Activated T-cell treated with anti-CD3 and anti-CD28 coated beads for 4 hours (primary cell): ENCODE measurements around the gene PDXP.
"Not testable (repeated sequence)": the region's sequence is repeated elsewhere in the genome, so short reads cannot be mapped to it uniquely, and the experiment has no call there.

Experiments used
- DNase-seq: peaks from one replicate; pipeline ENCODE4 v3.0.0-alpha.2; 2020

PDXP gene

DNA sequence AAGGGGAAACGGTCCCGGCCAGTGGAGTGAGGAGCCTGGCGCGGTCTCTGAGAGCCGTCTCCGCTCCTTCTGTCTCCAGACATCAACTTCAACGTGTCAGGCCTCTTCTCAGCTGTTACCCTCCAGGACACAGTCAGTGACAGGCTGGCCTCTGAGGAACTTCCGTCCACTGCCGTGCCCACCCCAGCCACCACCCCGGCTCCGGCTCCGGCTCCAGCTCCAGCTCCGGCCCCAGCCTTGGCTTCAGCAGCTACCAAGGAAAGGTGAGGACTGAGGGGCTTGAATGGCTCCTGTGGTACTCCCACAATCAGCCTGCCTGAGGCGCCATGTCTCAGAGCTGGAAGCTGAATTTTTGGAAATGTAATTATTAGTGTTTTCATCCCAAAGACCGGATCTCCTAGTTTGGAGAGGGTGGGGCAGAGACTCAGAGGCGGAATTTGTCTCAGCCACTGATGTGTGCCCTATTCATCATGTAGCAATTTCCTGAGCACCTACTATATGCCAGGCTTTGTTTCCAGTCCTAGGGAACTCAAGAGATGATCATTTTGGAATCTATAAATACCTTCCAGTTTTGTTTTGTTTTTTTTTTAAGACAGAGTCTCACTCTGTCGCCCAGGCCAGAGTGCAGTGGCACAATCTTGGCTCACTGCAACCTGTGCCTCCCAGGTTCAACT lies 7.9 kb upstream of the PDXP start:
- no peak for DNase-seq

DNA sequence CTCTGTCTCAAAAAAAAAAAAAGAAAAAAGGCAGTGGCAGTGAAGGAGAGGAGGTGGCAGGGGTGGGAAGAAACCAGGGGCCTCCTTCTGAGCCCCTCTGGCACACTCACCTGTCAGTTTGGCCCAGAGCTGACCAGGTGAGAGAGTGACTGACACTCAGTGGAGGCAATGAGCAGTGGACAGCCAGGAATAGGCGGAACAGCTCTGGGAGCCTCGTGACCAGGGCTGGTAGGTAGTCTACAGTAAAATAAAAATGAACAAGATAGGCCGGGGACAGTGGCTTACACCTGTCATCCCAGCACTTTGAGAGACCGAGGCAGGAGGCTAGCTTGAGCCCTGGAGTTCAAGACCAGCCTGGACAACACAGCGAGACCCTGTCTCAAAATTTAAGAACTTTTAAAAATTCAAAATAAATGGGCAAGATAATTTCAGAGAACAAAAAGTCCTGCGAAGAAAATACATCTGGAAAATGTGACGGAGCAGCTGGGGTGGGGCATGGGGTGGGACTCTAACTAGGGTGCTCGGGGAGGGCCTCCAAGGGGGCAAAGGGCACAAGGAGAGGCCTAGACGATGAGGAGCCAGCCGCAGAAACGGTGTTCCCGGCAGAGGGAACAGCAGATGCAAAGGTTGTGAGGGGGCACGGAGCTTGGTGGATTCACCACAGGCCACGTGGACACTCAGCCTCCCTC lies 3.8 kb upstream of the PDXP start:
- no peak for DNase-seq

DNA sequence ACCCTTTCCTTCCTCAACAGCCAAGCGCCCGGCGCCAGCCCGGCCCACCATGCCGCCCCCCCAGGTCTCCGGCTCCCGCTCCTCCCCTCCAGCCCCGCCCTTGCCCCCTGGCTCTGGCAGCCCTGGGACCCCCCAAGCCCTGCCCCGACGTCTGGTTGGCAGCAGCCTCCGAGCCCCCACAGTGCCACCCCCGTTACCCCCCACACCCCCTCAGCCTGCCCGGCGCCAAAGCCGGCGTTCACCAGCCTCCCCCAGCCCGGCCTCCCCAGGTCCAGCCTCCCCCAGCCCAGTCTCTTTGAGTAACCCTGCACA lies 3.3 kb upstream of the PDXP start:
- DNase-seq = no peak

DNA sequence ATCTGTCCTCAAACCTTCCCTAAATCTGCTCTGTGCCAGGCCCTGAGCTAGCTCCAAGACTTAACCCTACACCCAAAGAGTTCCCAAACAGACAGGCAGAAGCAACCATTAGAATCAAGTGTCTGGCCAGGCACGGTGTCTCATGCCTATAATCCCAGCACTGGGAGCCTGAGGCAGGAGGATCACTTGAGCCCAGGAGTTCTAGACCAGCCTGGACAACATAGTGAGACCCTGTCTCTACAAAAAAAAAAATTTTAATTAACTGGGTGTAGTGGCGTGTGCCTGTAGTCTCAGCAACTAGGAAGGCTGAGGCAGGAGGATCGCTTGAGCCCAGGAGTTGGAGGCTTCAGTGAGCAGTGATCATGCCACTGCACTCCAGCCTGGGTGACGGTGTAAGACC lies 1.9 kb upstream of the PDXP start:
- not testable (repeated sequence) for DNase-seq

DNA sequence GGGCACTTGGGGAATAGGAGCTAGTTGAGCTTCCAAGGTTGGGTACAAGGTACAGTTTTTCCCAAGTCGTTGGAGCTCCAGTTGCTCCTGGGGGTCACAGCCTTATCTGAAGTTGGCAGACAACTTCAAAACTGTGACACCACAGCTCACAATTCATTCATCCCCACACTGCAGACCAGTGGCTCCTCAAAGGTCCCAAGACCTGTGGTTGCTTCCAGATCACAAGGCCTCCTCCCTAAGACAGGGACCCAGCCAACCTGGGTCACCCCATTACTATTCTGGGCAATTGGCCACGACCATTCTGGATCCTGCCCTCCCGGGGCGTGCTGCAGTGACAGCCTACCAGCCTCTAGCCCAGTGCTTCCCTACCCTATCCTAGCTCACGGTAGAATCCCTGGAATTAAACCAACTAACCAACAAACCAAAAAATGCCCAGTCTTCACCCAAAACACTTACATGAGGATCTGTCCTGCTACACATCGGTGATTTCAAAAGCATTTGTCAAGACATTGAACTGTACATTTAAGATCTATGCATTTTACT lies 862 bp upstream of the PDXP start:
- DNase-seq = no peak

DNA sequence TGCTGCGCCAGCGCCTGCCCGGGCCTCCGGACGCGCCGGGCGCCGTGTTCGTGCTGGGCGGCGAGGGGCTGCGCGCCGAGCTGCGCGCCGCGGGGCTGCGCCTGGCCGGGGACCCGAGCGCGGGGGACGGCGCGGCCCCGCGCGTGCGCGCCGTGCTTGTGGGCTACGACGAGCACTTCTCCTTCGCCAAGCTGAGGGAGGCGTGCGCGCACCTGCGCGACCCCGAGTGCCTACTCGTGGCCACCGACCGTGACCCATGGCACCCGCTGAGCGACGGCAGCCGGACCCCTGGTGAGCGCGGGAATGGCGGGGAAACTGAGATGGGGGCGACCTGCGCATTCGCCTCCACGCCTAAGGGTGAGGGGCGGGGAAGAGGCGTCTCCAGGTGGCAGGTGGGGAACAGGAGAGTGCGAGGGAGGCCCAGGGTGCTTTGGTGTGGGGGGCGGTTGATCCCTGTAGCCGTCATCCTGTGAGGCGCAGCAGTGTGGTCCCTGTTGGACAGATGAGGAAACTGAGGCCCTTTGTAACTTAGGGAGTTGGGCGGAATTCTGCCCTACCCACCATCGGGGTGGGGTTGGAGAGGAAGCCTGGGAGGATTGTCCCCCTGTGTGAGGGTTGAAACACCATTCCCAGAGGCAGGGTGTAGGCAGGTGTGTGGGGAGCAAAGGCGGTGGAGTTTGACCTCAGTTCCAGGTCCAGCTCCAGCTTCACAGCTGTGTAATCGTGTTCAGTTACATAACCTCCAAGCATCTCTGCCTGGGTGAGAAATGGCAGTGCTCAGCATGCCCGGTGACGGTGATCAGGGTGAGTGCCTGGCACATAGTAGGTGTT lies 758 bp downstream of the PDXP start:
- no peak for DNase-seq

DNA sequence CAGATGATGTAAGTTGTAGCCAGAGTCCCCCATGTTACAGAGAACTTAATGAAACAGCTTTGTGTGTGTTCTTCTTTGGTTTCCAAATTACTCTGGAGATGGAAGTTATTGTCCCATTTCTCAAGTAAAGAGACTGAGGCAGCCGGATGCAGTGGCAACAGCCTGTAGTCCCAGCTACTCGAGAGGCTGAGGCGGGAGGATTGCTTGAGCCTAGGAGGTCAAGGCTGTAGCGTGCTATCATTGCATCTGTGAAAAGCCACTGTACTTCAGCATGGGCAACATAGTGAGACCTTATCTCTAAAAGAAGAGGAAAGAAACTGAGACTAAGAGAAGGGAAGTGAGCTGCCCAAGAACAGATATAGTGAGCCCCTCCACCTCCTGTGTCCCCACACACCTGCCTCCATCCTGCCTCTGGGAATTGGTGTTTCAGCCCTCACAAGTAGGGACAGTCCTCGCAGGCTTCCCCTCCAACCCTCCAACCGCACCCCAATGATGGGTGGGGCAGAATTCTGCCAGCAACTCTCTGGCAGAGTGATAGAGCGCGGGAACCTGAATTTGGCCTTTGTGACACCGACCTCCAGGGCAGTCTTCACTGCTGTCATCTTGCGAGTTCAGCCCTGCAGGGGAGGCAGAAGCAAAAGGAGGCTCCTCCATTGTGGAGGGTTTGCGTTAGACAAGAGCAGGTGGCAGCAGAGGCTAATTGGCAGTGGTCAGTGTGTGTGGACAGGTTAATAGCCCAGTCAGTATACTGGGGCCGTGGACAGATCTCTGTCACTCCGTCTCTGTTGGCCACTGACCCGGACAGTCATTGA lies 1.6 kb downstream of the PDXP start:
- no peak for DNase-seq

DNA sequence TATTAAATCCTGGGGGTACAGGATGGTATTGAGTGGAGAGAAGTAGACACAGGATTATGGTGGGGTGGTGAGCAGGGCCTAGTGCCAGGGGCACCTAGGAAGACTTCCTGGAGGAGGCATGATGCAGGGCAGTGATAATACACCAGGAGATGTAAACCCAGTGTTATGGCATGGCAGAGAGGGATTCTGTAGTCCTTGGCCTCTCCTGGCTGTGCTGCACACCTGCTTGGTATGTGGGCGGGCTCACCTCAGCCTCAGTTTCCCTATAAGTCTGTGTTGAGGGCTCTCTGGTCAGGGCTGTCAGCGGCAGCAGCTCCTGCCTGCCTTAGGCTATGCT lies 2.2 kb downstream of the PDXP start:
- no peak for DNase-seq

DNA sequence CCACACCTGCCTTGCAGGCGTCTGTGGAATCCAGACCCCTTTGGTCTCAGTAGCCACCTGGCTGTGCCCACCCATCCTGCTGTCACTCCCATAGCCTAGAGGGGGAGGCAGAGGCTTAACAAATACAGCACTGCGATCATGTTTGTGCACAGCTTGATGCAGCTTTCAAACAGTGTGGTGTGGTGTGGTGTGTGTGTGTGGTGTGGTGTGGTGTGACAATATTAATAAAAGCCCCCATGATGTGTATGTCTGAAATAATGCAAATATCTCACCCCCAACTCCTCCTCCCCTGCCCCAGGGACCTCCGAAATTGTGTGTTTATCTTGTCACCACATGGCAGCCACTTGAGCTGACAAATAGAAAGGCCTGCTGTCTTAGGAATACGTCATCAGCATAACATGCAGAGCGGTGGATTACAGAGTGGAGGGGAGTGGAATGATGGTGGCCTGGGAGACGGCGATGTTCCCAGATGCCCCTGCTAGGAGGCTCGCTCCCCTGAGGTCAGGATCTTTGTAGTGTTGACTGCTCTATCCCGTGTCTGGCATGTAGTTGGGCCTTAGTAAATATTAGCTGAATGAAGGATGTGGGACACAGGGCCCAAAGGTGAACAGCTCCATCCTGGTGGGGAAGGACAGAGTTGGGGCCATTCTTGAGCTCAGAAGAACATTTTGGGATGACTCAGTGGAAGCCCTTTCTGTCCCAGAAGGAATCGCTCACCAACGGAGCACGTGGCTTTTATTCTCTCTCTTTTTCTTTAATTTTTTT lies 2.8 kb downstream of the PDXP start:
- DNase-seq = no peak

DNA sequence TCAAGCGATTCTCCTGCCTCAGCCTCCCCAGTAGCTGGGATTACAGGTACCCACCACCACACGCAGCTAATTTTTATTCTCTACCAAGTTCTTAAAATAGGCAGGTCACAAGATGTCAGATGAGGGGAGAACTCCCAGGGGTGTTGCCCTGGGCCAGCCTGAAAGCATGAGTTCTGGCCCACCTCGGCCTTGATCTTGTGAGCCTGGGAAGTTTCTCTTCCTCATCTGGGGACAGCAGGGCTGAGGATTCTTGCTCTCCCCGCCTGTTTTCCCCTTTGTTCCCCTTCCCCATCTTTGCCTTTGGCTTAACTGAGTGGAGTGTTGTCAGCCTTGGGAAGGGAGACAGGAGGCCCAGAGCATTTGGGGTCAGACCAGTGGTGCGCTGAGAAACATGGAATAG lies 3.5 kb downstream of the PDXP start:
- no peak for DNase-seq

DNA sequence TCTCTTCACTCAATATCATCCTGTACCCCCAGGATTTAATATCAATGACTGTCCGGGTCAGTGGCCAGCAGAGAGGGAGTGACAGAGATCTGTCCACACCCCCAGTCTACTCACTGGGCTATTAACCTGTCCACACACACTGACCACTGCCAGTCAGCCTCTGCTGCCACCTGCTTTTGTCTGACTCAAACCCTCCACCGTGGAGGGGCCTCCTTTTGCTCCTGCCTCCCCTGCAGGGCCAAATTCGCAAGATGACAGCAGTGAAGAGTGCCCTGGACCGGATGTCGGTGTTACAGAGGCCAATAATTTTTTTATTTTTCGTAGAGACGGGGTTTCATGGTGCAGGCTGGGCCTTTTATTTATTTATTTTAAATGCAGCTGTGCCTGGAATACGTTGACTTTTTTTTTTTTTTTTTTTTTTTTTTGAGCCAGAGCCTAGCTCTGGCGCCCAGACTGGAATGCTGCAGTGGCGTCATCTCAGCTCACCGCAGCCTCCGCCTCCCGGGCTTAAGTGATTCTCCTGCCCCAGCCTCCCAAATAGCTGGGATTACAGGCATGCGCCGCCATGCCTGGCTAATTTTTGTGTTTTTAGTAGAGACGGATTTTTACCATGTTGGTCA lies 5.1 kb downstream of the PDXP start:
- no peak for DNase-seq

DNA sequence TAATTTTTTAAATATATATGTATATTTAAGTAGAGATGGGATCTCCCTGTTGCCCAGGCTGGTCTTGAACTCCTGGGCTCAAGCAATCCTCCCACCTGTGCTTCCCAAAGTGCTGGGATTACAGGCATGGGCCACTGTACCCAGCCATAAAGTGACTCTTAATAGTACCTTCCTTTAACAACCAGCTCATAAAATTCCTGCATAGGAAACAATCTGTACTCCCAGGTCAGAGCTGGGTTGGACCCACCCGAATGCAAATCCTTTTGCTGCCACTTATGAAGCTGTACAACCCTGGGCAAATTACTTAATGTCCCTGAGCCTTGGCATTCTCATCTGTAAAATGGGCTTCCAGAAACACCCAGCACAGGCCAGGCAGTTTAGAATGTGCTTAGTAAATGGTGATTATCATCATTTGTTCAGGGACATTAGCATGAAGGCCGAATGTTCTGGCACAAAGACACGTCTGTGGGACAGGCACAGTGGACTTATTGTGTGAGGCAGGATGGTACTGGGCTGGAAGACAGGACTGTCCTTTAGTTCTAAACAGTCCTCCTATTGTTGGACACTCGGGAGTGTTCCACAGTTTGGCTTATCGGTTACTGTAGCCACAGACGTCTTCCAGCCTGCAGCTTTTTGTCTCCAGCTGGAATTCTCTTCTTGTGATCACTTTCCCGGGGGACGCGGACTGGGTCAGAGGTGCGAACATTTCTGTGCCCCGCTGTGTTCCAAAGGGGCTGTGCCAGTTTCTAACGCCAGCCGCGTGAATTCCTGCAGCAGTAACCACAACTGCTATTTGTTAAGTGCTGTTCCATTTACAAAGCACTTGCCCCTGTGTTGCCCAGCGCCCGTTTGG lies 6.0 kb downstream of the PDXP start:
- DNase-seq = no peak

DNA sequence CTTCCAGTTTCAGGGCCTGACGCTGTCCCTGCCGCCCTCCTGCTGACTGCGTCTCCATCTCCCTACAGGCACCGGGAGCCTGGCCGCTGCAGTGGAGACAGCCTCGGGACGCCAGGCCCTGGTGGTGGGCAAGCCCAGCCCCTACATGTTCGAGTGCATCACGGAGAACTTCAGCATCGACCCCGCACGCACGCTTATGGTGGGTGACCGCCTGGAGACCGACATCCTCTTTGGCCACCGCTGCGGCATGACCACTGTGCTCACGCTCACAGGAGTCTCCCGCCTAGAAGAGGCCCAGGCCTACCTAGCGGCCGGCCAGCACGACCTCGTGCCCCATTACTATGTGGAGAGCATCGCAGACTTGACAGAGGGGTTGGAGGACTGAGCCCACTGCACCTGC lies 7.0 kb downstream of the PDXP start:
- no peak for DNase-seq

DNA sequence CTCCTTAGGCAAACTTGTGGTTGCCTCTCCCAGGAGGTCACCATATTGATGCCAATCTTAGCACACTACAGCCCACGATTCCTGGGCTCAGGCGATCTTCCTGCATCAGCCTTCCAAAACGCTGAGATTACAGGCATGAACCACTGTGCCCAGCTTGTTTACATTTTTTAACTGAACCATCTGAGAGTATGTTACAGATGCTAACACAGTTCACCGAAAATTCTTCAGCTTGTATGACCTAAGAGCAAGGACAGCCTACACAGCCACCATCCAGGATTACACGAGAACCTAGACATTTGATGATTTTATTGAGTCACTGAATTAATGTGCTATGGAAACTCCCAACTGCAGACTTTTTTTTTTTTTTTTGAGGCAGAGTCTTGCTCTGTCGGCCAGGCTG lies 11.1 kb downstream of the PDXP start:
- DNase-seq = no peak

DNA sequence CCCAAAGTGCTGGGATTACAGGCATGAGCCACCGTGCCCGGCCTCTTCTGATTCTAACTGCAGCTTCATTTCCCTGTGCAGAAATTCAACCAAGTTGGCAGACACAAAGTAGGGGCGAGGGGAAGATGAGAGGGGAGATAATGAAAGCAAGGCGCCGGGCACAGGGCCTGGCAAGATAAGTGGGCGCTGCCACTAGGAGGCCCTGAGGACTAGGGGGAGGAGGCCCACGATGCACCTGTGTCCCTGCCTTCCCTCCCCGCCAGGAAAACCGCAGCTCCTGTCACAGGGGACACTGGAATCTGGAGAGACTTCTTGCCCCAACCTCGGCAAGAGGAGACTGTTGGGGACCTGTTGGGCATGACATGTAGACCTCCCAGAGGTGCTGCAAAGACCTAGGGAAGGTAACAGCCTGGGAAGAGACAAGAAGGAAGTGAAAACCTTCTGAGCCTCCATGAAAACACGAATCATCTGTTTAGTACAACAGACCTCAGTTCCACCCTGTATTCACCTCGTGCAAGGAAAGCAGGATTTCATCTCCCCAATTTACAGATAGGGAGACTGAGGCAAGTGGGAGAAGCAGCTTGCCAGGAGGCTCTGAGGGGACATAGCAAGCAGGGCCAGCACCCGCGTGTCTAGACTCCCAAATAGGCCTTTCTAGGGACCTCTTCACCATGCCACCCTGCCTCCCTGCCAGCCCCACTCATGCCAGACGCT lies 13.8 kb downstream of the PDXP start:
- no peak for DNase-seq

DNA sequence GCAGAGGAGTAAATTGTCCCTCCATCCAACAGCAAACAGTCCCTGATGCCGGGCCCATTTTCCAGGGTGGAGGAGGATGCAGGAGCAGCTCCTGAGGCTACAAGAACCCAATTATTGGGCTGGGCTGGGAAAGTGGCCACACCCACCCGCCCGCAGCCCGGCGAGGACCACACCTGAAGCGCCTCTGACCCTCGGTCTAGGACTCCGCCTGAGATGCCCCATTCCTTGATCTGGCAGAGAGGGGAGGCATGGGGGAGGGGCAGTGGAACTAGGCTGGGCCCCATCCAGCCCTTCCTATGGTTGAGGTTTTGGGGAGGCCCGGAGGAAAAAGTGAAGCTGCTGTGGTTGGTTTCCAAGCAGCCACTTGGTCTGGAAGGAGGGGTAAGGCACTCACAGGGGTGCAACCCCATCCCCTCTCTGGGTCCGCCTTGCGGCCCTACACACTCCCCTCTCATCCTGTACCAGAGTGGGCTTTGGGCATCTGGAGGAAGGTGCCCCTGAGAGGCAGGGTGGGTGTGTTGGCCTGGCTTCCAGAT lies 14.5 kb downstream of the PDXP start:
- DNase-seq = no peak

DNA sequence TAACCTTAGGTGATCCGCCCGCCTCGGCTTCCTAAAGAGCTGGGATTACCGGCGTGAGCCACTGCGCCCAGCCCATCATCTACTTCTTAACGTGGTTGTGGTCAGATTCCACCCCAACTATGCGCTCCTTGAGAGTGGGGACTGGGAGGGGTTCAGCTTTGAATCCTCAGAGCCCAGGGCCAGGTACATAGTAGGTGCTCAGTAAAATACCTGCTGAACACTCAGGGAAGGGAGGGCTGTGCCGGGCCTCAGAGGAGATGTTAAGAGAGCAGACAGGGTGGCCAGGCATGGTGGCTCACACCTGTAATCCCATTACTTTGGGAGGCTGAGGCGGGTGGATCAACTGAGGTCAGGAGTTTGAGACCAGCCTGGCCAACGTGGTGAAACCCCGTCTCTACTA lies 15.7 kb downstream of the PDXP start:
- no peak for DNase-seq

DNA sequence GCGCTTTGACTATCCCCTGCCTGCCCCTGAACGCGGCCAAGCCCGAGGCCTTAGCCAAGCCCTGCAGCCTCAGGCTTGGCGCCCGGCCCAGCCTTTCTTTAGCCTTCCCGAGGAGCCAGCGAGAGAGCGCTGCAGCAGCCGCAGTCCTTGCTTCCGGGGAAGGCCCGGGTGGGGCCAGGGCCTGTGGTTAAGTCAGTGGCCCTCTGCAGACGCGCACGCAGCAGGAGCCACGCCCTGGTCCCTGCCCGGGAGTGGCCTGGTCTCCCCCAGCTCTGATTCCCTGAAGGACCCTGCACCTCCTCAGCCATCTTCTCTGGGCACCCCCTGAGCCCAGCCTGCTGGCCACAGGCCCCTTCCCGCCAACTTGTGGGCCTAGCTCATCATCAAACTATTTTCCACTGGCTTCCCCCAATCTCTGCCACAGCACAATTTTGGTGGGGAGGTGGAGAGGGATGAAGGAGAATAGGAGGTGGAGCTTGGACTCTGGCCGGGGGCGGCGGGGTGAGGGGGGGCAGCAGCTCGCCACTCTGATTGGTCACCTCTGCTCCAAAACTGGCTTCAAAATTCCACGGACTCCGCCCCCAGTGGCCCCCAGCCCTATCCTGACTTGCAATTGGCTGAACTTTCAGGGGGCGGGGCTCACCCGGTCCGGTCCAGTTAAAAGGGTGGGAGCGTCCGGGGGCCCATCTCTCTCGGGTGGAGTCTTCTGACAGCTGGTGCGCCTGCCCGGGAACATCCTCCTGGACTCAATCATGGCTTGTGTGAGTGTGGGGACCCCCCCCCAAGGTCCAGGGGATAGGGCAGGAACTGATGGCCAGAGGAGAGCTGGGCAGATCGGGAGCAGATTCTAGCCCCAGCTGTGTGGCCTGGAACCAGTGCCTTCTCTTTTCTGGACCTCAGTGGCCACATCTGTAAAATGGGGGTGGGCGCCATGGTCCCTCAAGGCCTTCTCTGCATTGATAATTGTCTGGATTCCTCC lies 16.7 kb downstream of the PDXP start, which contains the start of gene LGALS1:
Gene LGALS1 (plus strand): TSS at position 686 of the 979 bp plus-strand sequence. CDS start 67 bp downstream, at position 753.
- DNase-seq = no peak
